SH-SY5Y (cell line): ENCODE results near the gene WDR91.

Experiments used
- GATA2 ChIP-seq: IDR thresholded peaks from 2 replicates; pipeline ENCODE4 v1.6.1; 2011; ENCODE audit warnings: mild to moderate bottlenecking, low read depth, low read length
- GATA3 ChIP-seq: IDR thresholded peaks from 2 replicates; pipeline ENCODE4 v1.6.1; 2011; ENCODE audit warnings: low read depth, mild to moderate bottlenecking, low read length, moderate library complexity

Gene WDR91

GRCh38 chr7:135180122-135180521 is 31.2 kb downstream of the WDR91 start:
- no peak for TF ChIP-seq GATA3
- no peak for TF ChIP-seq GATA2

- TF ChIP-seq GATA3 = no peak
- TF ChIP-seq GATA2 = no peak
These were observed 31.9 kb downstream of the WDR91 start for GRCh38 chr7:135179321-135179925.

- no peak for TF ChIP-seq GATA3
- no peak for TF ChIP-seq GATA2
These were observed 33.0 kb downstream of the WDR91 start for GRCh38 chr7:135178364-135178763.

GRCh38 chr7:135177028-135177696 is 34.2 kb downstream of the WDR91 start:
- no peak for TF ChIP-seq GATA3
- TF ChIP-seq GATA2 = no peak

GRCh38 chr7:135175931-135176330 is 35.4 kb downstream of the WDR91 start:
- TF ChIP-seq GATA2 = no peak
- no peak for TF ChIP-seq GATA3

- TF ChIP-seq GATA3 (no peak), GATA2 (no peak)
These were observed 36.4 kb downstream of the WDR91 start for GRCh38 chr7:135174941-135175340.

GRCh38 chr7:135170274-135170997 is 40.9 kb downstream of the WDR91 start, which contains the start of gene CYREN:
TSS of gene CYREN (minus strand) at chr7:135170707. CDS start at chr7:135168922, 1,785 bp downstream.
- TF ChIP-seq GATA3 = no peak
- TF ChIP-seq GATA2 = peak; percentile 18; the same call in 1 of the 2 replicates

- TF ChIP-seq GATA3 = no peak
- no peak for TF ChIP-seq GATA2
These were observed 41.4 kb downstream of the WDR91 start for GRCh38 chr7:135169964-135170273.

- TF ChIP-seq GATA2 (no peak), GATA3 (no peak)
These were observed 42.0 kb downstream of the WDR91 start for GRCh38 chr7:135169141-135169963.

- TF ChIP-seq GATA3 = no peak
- TF ChIP-seq GATA2 = no peak
These were observed 42.7 kb downstream of the WDR91 start for GRCh38 chr7:135168489-135169140.

GRCh38 chr7:135168001-135168400 is 43.3 kb downstream of the WDR91 start:
- TF ChIP-seq GATA2 (no peak), GATA3 (no peak)

GRCh38 chr7:135167365-135167917 is 43.9 kb downstream of the WDR91 start:
- TF ChIP-seq GATA3 (no peak), GATA2 (no peak)

GRCh38 chr7:135166338-135166990 is 44.9 kb downstream of the WDR91 start:
- TF ChIP-seq GATA3 (no peak), GATA2 (no peak)
